ENCODE data around the gene KCNIP4. TPM values are rescaled to one million over a fixed set of nuclear protein-coding genes. Genes with fewer than 3 reads are reported as not detected.

Gene KCNIP4
- total RNA-seq, 1 experiment from 2014 or later: 0.91 TPM

DNA sequence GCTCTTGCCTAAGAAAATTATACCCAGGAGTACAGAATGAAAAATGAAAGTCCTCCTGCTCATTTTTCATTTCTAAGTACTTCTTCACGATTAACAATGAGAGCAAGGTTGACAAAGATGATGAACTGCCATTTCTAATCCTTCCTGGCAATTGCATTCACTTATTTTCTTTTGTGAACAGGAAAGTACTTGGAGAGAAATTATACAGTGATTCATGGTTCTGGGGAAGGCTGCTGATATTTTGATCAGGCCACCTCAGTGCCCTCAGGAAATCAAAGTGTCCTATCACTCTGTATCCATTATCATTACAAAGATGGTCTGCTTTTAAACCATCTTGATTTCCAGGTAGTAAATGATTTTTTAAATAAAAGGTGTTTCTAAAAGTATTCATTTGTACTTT lies 780.9 kb downstream of the KCNIP4 start:
- no peak for DNase-seq (ENCODE audit: unreplicated experiment)
- TF ChIP-seq, protein P1, sequence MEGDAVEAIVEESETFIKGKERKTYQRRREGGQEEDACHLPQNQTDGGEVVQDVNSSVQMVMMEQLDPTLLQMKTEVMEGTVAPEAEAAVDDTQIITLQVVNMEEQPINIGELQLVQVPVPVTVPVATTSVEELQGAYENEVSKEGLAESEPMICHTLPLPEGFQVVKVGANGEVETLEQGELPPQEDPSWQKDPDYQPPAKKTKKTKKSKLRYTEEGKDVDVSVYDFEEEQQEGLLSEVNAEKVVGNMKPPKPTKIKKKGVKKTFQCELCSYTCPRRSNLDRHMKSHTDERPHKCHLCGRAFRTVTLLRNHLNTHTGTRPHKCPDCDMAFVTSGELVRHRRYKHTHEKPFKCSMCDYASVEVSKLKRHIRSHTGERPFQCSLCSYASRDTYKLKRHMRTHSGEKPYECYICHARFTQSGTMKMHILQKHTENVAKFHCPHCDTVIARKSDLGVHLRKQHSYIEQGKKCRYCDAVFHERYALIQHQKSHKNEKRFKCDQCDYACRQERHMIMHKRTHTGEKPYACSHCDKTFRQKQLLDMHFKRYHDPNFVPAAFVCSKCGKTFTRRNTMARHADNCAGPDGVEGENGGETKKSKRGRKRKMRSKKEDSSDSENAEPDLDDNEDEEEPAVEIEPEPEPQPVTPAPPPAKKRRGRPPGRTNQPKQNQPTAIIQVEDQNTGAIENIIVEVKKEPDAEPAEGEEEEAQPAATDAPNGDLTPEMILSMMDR (IDR thresholded peaks at IDR 0.05; ENCODE audit: unreplicated experiment): no peak
- POLR2A ChIA-PET: interaction anchor here (1.0 to 1.1 kb wide), 2 partner anchors 13 to 54 kb away, joined by 3 read pairs; no protein-coding TSS in a partner anchor
- no peaks in the 10 kb centered on the region for H3K9me3 Mint-ChIP-seq (ENCODE audit: unreplicated experiment)
- intact Hi-C loops (cut with micrococcal nuclease): no loop called here
- no peaks in the 10 kb centered on the region for H3K4me1 Mint-ChIP-seq (ENCODE audit: insufficient read depth, unreplicated experiment)
- H3K36me3 Mint-ChIP-seq (ENCODE audit: insufficient read depth, unreplicated experiment): no peaks in the 10 kb centered on the region
- H3K27me3 Mint-ChIP-seq (ENCODE audit: insufficient read depth, unreplicated experiment): no peaks in the 10 kb centered on the region
- no TSS peak for BruUV-seq (replicated peaks)
- no peak overlapping the region for H3K27ac Mint-ChIP-seq (ENCODE audit: low read depth, unreplicated experiment)
- CTCF ChIA-PET: no interaction called here
- H3K4me3 Mint-ChIP-seq (ENCODE audit: unreplicated experiment): no peak overlapping the region

DNA sequence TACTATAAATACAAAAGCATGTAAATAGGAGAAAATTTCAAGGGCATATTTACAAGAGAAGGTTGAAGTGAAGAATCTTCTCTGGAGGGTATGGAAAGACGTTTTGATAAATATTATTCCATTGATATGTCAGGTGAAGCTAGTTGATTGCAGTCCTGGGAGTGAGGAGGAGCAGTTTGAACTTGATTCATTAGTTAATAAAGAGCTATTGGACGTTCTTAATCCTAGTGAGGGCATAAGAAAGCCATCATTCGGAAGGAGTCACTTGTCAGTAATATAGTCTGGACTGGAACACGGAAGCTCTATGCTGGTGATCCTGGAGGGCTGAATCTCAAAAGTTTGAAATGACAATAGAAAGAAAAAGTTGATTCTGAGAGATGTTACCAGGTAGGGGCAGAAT lies 793.2 kb downstream of the KCNIP4 start:
- TF ChIP-seq, protein P1 (IDR thresholded peaks at IDR 0.05; ENCODE audit: unreplicated experiment): no peak
- POLR2A ChIA-PET: interaction anchor here (0.6 kb wide), 2 partner anchors 9 to 24 kb away, joined by 3 read pairs; no protein-coding TSS in a partner anchor
- DNase-seq (ENCODE audit: unreplicated experiment): no peak
- BruUV-seq (replicated peaks): no TSS peak
- no peak overlapping the region for H3K27ac Mint-ChIP-seq (ENCODE audit: low read depth, unreplicated experiment)
- intact Hi-C loops (cut with micrococcal nuclease): no loop called here
- no peaks in the 10 kb centered on the region for H3K9me3 Mint-ChIP-seq (ENCODE audit: unreplicated experiment)
- H3K4me3 Mint-ChIP-seq (ENCODE audit: unreplicated experiment): no peak overlapping the region
- no peaks in the 10 kb centered on the region for H3K4me1 Mint-ChIP-seq (ENCODE audit: insufficient read depth, unreplicated experiment)
- CTCF ChIA-PET: interaction anchor here (1.2 to 2.9 kb wide), 5 partner anchors 21 to 613 kb away, joined by 3 to 9 read pairs (median 8); no protein-coding TSS in a partner anchor
- H3K36me3 Mint-ChIP-seq (ENCODE audit: insufficient read depth, unreplicated experiment): no peaks in the 10 kb centered on the region
- H3K27me3 Mint-ChIP-seq (ENCODE audit: insufficient read depth, unreplicated experiment): no peaks in the 10 kb centered on the region

DNA sequence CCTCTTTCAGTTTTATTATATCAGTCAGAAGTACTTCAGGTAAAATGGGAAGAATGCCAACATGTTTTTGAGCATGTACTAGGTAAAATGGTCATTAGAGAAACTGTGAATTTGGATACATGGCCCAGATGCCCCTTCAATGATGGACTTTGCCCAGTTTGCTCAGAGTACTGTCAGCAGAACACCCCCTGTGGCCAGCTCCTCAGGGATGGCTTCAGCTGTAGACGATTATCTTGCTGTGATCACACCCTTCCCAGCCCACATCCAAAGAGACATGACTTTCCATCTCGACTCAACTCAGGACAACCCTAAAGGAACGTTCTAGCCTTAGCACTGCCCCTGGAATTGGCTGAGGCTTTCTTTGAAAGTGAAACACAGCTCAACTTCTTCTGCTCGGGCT lies 809.2 kb downstream of the KCNIP4 start:
- CTCF ChIA-PET: interaction anchor here (0.6 to 2.0 kb wide), 3 partner anchors 237 to 366 kb away, joined by 3 to 14 read pairs (median 5); no protein-coding TSS in a partner anchor
- TF ChIP-seq, protein P1 (IDR thresholded peaks at IDR 0.05; ENCODE audit: unreplicated experiment): no peak
- intact Hi-C loops (cut with micrococcal nuclease): loop anchor here (10.0 kb wide), 1 partner anchor 595 kb away; no protein-coding TSS in a partner anchor

DNA sequence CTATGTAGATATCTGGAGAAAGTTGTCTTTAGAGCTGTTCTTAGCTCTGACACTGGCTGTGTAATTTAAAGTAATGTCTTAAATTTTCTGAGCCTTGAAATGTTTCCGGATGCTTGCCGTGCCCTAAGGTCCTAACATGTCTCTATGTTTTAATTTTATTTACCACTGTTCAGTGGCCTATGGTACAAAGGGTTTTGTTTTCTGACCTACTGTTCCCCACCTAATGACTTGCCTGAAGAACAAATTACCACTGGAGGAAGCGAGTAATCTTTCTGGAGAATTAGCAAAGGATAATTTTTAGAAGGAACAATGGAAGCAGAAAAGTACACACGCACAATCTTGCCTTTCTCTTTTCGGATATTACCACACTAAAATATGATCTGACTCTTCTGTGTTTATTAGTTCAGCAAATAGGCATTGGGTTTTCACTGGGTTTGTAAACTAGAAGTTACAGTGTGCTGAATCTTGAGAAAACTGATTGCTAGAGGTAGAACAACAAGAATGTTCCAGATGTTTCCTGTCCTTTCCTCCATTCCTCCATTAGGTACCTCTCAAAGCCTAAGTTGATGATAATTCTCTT lies 812.4 kb downstream of the KCNIP4 start:
- Mint-ChIP-seq H3K9me3 (ENCODE audit: unreplicated experiment) (no peaks in the 10 kb centered on the region), H3K27me3 (ENCODE audit: insufficient read depth, unreplicated experiment) (no peaks in the 10 kb centered on the region), H3K4me1 (ENCODE audit: insufficient read depth, unreplicated experiment) (no peaks in the 10 kb centered on the region), H3K36me3 (ENCODE audit: insufficient read depth, unreplicated experiment) (peaks cover 14% of the 10 kb centered on the region), H3K4me3 (ENCODE audit: unreplicated experiment) (no peak overlapping the region), H3K27ac (ENCODE audit: low read depth, unreplicated experiment) (no peak overlapping the region)
- CTCF ChIA-PET: interaction anchor here (0.6 to 4.5 kb wide), 8 partner anchors 16 to 596 kb away, joined by 3 to 152 read pairs (median 4); no protein-coding TSS in a partner anchor
- no TSS peak for BruUV-seq (replicated peaks)
- POLR2A ChIA-PET: no interaction called here
- intact Hi-C loops (cut with micrococcal nuclease): loop anchor here (10.0 kb wide), 1 partner anchor 591 kb away; no protein-coding TSS in a partner anchor
- TF ChIP-seq, protein P1 (IDR thresholded peaks at IDR 0.05; ENCODE audit: unreplicated experiment): no peak
- no peak for DNase-seq (ENCODE audit: unreplicated experiment)

More for the DNA sequence above, 809.2 kb downstream of the KCNIP4 start:
- Mint-ChIP-seq H3K27me3 (ENCODE audit: insufficient read depth, unreplicated experiment) (no peaks in the 10 kb centered on the region), H3K27ac (ENCODE audit: low read depth, unreplicated experiment) (no peak overlapping the region), H3K4me3 (ENCODE audit: unreplicated experiment) (no peak overlapping the region), H3K36me3 (ENCODE audit: insufficient read depth, unreplicated experiment) (peaks cover 12% of the 10 kb centered on the region), H3K4me1 (ENCODE audit: insufficient read depth, unreplicated experiment) (no peaks in the 10 kb centered on the region), H3K9me3 (ENCODE audit: unreplicated experiment) (peaks cover 8% of the 10 kb centered on the region)
- POLR2A ChIA-PET: no interaction called here
- BruUV-seq (replicated peaks): no TSS peak
- no peak for DNase-seq (ENCODE audit: unreplicated experiment)
